Measurements from ENCODE around the gene DPYD.

Gene DPYD

GRCh38 chr1:97837161-97837560 lies 83.7 kb downstream of the DPYD start:
- DNase-seq (ENCODE audit: low read depth in 2 of 2), result no peak

GRCh38 chr1:97834899-97835298 lies 85.9 kb downstream of the DPYD start:
- no peak for DNase-seq (ENCODE audit: low read depth in 2 of 2)

GRCh38 chr1:97833881-97834280 lies 87.0 kb downstream of the DPYD start:
- DNase-seq (ENCODE audit: low read depth in 2 of 2), result no peak

- no peak for DNase-seq (ENCODE audit: low read depth in 2 of 2)
These were observed 88.4 kb downstream of the DPYD start for GRCh38 chr1:97832481-97832880.

GRCh38 chr1:97827887-97828286 lies 92.9 kb downstream of the DPYD start:
- DNase-seq (ENCODE audit: low read depth in 2 of 2), result no peak

- DNase-seq (ENCODE audit: low read depth in 2 of 2), result no peak
These were observed 94.0 kb downstream of the DPYD start for GRCh38 chr1:97826820-97827219.

- DNase-seq (ENCODE audit: low read depth in 2 of 2), result no peak
These were observed 96.2 kb downstream of the DPYD start for GRCh38 chr1:97824624-97825023.

GRCh38 chr1:97824200-97824599 lies 96.6 kb downstream of the DPYD start:
- DNase-seq (ENCODE audit: low read depth in 2 of 2), result no peak

- no peak for DNase-seq (ENCODE audit: low read depth in 2 of 2)
These were observed 100.2 kb downstream of the DPYD start for GRCh38 chr1:97820470-97821188.

GRCh38 chr1:97816927-97817326 lies 103.9 kb downstream of the DPYD start:
- DNase-seq (ENCODE audit: low read depth in 2 of 2), result no peak

GRCh38 chr1:97814804-97815203 lies 106.0 kb downstream of the DPYD start:
- no peak for DNase-seq (ENCODE audit: low read depth in 2 of 2)

- DNase-seq (ENCODE audit: low read depth in 2 of 2), result no peak
These were observed 106.7 kb downstream of the DPYD start for GRCh38 chr1:97814121-97814520.

GRCh38 chr1:97812076-97812475 lies 108.8 kb downstream of the DPYD start:
- DNase-seq (ENCODE audit: low read depth in 2 of 2), result no peak

GRCh38 chr1:97806996-97807520 lies 113.8 kb downstream of the DPYD start:
- no peak for DNase-seq (ENCODE audit: low read depth in 2 of 2)

- no peak for DNase-seq (ENCODE audit: low read depth in 2 of 2)
These were observed 114.5 kb downstream of the DPYD start for GRCh38 chr1:97806326-97806725.

- DNase-seq (ENCODE audit: low read depth in 2 of 2), result no peak
These were observed 115.7 kb downstream of the DPYD start for GRCh38 chr1:97805093-97805492.

GRCh38 chr1:97803026-97803425 lies 117.8 kb downstream of the DPYD start:
- no peak for DNase-seq (ENCODE audit: low read depth in 2 of 2)

- DNase-seq (ENCODE audit: low read depth in 2 of 2), result no peak
These were observed 118.8 kb downstream of the DPYD start for GRCh38 chr1:97802011-97802410.

- DNase-seq (ENCODE audit: low read depth in 2 of 2), result no peak
These were observed 123.2 kb downstream of the DPYD start for GRCh38 chr1:97797403-97798183.

- DNase-seq (ENCODE audit: low read depth in 2 of 2), result no peak
These were observed 124.1 kb downstream of the DPYD start for GRCh38 chr1:97796711-97797110.

GRCh38 chr1:97792655-97793054 lies 128.2 kb downstream of the DPYD start:
- no peak for DNase-seq (ENCODE audit: low read depth in 2 of 2)

- DNase-seq (ENCODE audit: low read depth in 2 of 2), result no peak
These were observed 129.6 kb downstream of the DPYD start for GRCh38 chr1:97791251-97791650.

GRCh38 chr1:97787231-97787630 lies 133.6 kb downstream of the DPYD start:
- no peak for DNase-seq (ENCODE audit: low read depth in 2 of 2)
